Subcutaneous abdominal adipose tissue (tissue), 5 donors: ENCODE results near the gene GRIN2C.

Experiments used
- H3K27ac ChIP-seq: one replicate; pipeline ENCODE4 v1.7.0; 2013; ENCODE audit warnings: low read depth, mild to moderate bottlenecking, inconsistent platforms, low read length, moderate library complexity
- H3K27me3 ChIP-seq, 5 donors: one replicate each; pipeline ENCODE4 v1.7.0; 2013; ENCODE audit warnings: low read length in 5 of 5, inconsistent platforms in 1 of 5; ENCODE audit not compliant: control insufficient read depth in 5 of 5, insufficient read depth in 4 of 5
- H3K36me3 ChIP-seq, 5 donors: one replicate each; pipeline ENCODE4 v1.7.0; 2013; ENCODE audit warnings: low read length in 5 of 5; ENCODE audit not compliant: control insufficient read depth in 5 of 5, insufficient read depth in 5 of 5
- H3K4me1 ChIP-seq, 5 donors: one replicate each; pipeline ENCODE4 v1.7.0; 2013; ENCODE audit warnings: low read length in 5 of 5, mild to moderate bottlenecking in 3 of 5, moderate library complexity in 1 of 5; ENCODE audit not compliant: control insufficient read depth in 5 of 5, insufficient read depth in 5 of 5
- H3K4me3 ChIP-seq, 5 donors: one replicate each; pipeline ENCODE4 v1.7.0; 2013; ENCODE audit warnings: low read length in 5 of 5, low read depth in 1 of 5
- H3K9ac ChIP-seq, 5 donors: one replicate each; pipeline ENCODE4 v1.7.0; 2013; ENCODE audit warnings: low read length in 5 of 5, mild to moderate bottlenecking in 4 of 5, moderate library complexity in 3 of 5
- H3K9me3 ChIP-seq, 5 donors: one replicate each; pipeline ENCODE4 v1.7.0; 2013; ENCODE audit warnings: low read length in 5 of 5; ENCODE audit not compliant: control insufficient read depth in 5 of 5
- donor health status: healthy.
- donor health status: healthy.
- donor health status: healthy.
- donor health status: healthy.
- donor health status: healthy.

The GRIN2C gene

DNA sequence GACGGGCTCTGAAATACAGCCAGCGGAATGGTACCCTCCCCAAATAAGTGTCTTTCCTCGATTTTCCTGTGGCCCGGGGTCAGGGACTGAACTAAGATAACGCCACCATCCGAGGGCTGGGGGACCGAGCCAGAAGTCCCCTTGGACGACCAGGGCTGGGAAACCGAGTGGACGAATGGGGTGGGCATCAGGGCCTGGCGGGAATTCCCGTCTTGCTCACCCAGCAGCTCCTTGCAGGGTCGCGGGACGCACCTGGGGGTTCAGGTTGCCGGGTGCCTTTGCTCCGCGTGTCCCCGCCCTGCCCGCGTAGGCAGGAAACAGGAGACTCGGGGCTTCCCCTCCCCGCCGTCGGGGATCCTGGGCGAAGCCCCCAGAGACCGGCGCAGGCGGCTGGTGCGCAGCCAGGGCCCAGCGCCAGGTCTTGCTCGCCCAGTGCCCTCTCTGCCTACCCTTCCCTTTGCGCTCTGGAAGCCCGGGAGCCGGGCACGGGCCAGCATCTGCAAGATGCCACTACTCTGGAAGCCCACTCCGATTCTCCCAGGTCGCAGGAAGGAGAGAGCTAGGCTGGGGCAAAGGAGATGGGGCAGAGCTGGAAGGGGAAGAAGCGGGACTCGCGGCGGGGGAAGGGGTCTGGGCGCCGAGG lies 665 bp upstream of the GRIN2C start:
- peaks cover 26 to 50% (median 42%) of the 10 kb centered on the region in 5 donors for H3K27me3 ChIP-seq
- no peak overlapping the region for H3K27ac ChIP-seq
- peaks cover 0 to 25% (median 23%) of the 10 kb centered on the region in 5 donors for H3K4me1 ChIP-seq
- H3K9me3 ChIP-seq, result no peaks in the 10 kb centered on the region
- H3K36me3 ChIP-seq, result no peaks in the 10 kb centered on the region
- H3K4me3 ChIP-seq, result peak overlapping the region in 3 of 5 donors; percentile 17 to 47 (median 31)
- no peak overlapping the region for H3K9ac ChIP-seq

DNA sequence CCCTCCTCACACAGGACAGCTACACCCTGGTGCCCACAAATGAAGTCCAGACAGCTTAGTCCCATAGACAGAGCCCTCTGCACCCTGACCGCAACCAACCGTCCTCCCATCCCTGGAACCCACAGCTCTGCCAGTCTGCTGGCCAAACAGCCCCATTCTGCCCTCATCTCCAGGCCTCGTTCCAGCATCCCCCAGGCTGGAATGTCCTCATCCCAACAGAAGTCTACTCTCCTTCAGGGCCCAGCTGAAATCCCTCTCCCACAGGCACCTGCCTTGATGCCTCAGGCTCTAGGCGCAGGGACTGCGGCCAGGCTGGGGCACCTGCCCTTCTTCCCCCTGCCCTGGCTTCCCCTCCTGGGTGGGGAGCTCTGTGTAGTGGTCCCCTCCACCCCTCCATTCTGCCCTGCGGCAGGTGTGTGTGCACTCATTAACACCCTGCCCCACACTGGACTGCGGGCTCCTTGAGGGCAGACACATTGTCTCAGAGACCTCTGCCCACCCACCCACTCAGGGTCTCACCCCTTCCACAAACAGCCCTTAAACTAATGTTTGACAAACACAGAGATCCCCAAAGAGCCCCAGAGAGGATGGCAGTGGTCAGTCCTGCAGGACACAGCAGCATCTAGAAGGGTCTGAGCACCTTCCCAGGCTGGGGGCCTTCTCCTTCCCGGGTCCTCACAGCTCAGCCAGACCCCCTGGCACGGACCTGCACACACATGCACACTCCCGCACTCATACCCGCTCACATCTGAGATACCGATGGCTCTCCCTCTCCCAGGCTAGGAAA lies 820 bp downstream of the GRIN2C start:
- Histone ChIP-seq H3K27me3 (peaks cover 41 to 65% (median 57%) of the 10 kb centered on the region in 5 donors), H3K9ac (no peak overlapping the region), H3K9me3 (no peaks in the 10 kb centered on the region), H3K27ac (no peak overlapping the region), H3K36me3 (no peaks in the 10 kb centered on the region), H3K4me3 (no peak overlapping the region), H3K4me1 (peaks cover 0 to 23% (median 22%) of the 10 kb centered on the region in 5 donors)

DNA sequence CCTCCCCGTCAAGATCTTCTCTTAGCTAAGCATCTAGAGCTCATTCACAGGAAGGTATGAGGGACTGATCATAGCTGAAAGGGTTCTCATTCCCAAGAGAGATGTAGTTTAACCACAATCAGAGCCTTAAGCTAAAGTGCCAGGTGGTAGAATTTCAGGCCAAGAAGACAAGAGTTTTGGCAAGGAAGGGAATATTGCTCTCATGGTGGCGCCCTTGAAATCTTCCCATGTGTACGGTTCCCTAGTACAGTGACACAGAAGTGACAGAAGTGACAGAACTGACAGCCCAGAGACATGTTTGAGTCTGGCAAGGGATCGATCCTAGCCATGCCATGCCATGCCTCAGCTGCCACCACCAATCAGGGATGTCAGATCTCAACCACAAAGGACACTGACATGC lies 2.5 kb downstream of the GRIN2C start:
- H3K9ac ChIP-seq, result no peak overlapping the region
- H3K36me3 ChIP-seq, result no peaks in the 10 kb centered on the region
- peaks cover 0 to 25% (median 20%) of the 10 kb centered on the region in 5 donors for H3K4me1 ChIP-seq
- peaks cover 48 to 79% (median 63%) of the 10 kb centered on the region in 5 donors for H3K27me3 ChIP-seq
- H3K9me3 ChIP-seq, result peaks cover 0 to 2% (median 0%) of the 10 kb centered on the region in 5 donors
- no peak overlapping the region for H3K27ac ChIP-seq
- no peak overlapping the region for H3K4me3 ChIP-seq

DNA sequence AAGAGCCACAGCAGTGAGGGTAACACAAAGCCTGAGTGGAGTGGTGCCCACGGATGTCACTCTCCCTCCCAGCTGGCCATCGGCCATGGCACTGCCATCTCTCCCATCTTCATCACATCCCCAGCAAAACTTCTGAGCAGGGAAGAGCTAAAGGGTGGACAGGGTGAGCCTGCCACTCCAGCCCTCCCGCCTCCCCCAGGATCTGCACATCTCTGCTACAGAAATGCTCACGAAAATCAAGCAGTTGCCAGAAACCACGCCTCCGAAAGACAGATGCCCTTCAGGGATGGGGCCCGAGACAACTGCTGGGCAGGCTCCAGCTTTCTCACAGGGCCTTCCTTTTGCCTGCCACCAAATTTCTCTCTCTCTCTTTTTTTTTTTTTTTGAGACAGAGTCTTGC lies 3.6 kb downstream of the GRIN2C start:
- peaks cover 0 to 4% (median 0%) of the 10 kb centered on the region in 5 donors for H3K9me3 ChIP-seq

DNA sequence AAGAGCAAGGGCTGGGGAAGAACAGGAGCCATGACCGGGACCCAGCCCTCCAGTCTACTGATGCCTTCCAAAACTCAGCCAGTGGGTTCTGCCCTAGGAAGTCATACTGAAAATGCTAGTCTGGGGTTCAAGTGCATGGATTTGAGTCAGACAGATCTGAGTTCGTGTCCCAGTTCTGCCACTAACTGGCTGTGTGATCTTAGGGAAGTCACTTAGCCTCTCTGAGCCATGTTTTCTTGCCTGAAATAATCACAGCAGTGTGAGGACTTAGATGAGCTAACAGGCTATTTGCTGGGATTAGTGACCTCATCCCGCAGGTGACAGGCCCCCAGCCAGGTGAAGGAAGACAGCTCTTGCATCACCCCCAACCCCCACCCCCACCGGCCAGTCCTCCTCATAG lies 4.4 kb downstream of the GRIN2C start:
- peaks cover 0 to 4% (median 0%) of the 10 kb centered on the region in 5 donors for H3K9me3 ChIP-seq
- H3K36me3 ChIP-seq, result no peaks in the 10 kb centered on the region
- no peak overlapping the region for H3K4me3 ChIP-seq
- H3K4me1 ChIP-seq, result peaks cover 0 to 10% (median 5%) of the 10 kb centered on the region in 5 donors
- peaks cover 48 to 85% (median 69%) of the 10 kb centered on the region in 5 donors for H3K27me3 ChIP-seq
- H3K27ac ChIP-seq, result no peak overlapping the region
- H3K9ac ChIP-seq, result no peak overlapping the region

More for the DNA sequence above, 3.6 kb downstream of the GRIN2C start:
- H3K27ac ChIP-seq, result no peak overlapping the region
- H3K9ac ChIP-seq, result no peak overlapping the region
- no peaks in the 10 kb centered on the region for H3K36me3 ChIP-seq
- no peak overlapping the region for H3K4me3 ChIP-seq
- peaks cover 53 to 83% (median 69%) of the 10 kb centered on the region in 5 donors for H3K27me3 ChIP-seq
- peaks cover 0 to 17% (median 12%) of the 10 kb centered on the region in 5 donors for H3K4me1 ChIP-seq

DNA sequence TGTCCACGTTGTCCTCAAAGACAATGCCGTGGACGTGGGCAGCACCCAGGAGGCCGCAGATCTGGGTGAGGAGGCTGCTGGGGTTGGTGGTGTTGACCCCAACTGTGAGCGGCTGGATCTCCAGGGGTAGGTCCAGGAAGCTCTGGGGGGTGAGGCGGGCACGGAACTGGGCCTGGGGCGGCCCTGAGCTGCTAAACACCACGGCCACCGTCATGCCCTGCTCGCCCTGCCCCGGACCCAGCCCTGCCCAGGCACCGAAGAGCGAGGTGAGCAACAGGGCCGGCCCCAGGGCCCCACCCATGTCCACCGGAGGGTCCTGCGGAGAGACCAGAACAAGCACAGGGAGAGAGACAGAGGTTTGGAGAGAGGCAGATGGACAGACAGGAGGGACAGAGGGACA lies 4.9 kb downstream of the GRIN2C start:
- peaks cover 46 to 86% (median 67%) of the 10 kb centered on the region in 5 donors for H3K27me3 ChIP-seq

DNA sequence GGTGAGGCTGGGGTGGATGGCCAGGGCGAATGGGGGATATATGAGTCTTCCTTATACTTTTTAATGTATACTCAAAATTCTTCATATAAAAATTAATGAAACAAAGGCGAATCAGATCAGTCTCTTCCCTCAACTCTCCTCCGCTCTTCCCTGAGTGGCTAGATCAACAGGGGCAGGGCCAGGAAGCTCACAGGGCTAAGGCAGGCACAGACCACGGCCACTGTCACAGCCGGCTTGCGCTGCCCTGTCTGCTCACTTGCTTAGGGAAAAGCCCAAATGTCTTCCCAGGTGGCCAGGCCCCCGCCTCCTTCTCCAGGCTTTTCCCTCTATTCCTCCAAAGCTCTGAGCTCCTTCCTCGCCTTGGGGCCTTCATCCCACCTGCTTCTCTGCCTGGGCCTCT lies 6.0 kb downstream of the GRIN2C start:
- no peak overlapping the region for H3K27ac ChIP-seq
- peaks cover 38 to 83% (median 62%) of the 10 kb centered on the region in 5 donors for H3K27me3 ChIP-seq
- no peak overlapping the region for H3K9ac ChIP-seq

More for the DNA sequence above, 4.9 kb downstream of the GRIN2C start:
- no peaks in the 10 kb centered on the region for H3K36me3 ChIP-seq
- H3K9me3 ChIP-seq, result peaks cover 0 to 4% (median 0%) of the 10 kb centered on the region in 5 donors
- H3K4me3 ChIP-seq, result no peak overlapping the region
- no peak overlapping the region for H3K9ac ChIP-seq
- peaks cover 0 to 5% (median 0%) of the 10 kb centered on the region in 5 donors for H3K4me1 ChIP-seq
- H3K27ac ChIP-seq, result no peak overlapping the region

DNA sequence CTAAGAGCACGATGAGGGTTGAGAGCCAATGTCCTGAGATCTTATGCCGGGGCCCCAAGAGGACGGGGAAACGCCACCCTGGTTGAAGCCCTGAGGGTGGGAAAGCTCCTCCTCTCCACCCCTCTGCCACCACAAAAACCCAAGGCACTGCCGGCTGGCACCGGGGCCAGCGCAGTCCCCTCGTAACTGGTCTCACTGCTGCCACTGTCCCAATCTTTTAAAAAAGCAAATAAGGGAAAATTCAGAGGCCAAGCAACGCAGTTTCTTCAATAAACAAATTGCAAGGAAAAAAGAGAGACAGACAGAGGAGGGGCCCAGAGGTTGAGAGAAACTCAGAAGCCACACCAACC lies 6.7 kb downstream of the GRIN2C start:
- Histone ChIP-seq H3K27me3 (peaks cover 37 to 79% (median 61%) of the 10 kb centered on the region in 5 donors), H3K9ac (no peak overlapping the region), H3K27ac (no peak overlapping the region), H3K9me3 (peaks cover 0 to 4% (median 0%) of the 10 kb centered on the region in 5 donors), H3K36me3 (no peaks in the 10 kb centered on the region), H3K4me3 (no peak overlapping the region), H3K4me1 (peaks cover 0 to 5% (median 0%) of the 10 kb centered on the region in 5 donors)

More for the DNA sequence above, 6.0 kb downstream of the GRIN2C start:
- no peaks in the 10 kb centered on the region for H3K36me3 ChIP-seq
- H3K4me1 ChIP-seq, result peaks cover 0 to 5% (median 0%) of the 10 kb centered on the region in 5 donors
- peaks cover 0 to 4% (median 0%) of the 10 kb centered on the region in 5 donors for H3K9me3 ChIP-seq
- H3K4me3 ChIP-seq, result no peak overlapping the region

DNA sequence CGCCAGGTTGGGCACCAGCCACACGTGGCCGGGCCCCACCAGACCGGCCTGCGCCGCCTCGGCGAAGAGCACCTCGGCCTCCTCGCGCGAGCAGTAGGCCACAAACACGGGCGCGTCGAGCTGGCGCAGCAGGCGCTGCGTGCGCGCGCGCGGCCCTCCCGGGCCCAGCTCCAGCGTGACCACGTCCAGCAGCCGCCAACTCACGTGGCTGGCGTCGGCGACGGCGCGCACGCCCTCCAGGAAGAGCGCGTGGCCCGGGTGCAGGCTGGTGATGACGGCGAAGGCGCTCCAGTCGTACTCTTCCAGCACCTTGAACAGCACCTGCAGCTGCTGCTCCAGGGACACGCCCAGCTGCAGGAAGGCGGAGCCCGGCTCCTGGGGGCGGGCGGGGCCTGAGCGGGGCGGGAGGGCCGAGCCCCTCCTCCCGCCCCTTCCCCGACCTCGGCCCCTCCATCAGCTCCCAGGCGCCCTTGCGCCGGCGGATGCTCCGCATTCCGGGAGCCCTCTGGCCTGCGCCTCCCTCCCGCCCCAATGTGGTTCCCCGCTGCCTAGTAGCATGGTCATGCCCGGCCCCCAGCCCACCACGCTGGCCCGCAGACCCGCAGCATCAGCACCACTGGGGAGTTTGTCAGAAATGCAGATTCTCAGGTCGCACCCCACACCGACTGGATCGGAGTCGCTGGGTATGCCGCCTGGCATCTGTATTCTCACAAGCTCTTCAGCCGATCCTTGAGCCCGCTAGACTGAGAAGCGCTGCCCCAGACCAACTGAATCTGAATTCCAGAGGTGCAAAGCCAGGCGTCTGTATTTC lies 7.2 kb downstream of the GRIN2C start:
- no peak overlapping the region for H3K9ac ChIP-seq
- no peak overlapping the region for H3K27ac ChIP-seq
- H3K4me3 ChIP-seq, result no peak overlapping the region
- peaks cover 36 to 76% (median 61%) of the 10 kb centered on the region in 5 donors for H3K27me3 ChIP-seq
- no peaks in the 10 kb centered on the region for H3K36me3 ChIP-seq
- H3K4me1 ChIP-seq, result peaks cover 0 to 5% (median 0%) of the 10 kb centered on the region in 5 donors
- peaks cover 0 to 4% (median 0%) of the 10 kb centered on the region in 5 donors for H3K9me3 ChIP-seq
